ENCODE measurements around the gene GCK.

DNA sequence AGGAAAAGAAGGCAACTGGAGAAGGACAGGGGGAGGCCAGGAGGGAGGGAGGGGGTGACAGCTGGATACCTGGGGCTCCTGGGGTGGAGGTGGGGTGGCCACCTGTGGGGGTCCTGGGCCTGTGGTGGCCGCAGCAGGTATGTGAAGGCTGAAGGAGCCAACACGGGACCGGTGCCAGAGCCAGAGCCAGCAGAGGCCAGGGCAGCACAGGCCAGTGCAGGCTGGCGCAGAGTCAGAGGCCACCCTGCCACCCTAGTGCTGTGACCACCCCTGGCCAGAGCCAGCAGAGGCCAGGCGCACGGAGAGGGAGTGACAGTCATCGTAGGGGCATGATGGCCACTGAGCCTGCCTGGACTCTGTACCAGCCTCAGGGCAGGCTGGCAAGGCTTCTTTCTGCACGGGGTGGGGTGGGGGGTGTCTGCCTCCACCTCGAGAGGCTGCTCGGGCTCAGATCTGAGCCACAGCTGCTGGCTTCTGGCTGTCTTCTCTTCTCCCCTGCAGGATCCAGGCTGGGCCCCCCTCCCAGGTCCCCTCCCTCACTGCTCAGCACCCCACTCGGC lies 40.4 kb upstream of the GCK start:
- TF ChIP-seq CREB1 (IDR thresholded peaks at IDR 0.05; ENCODE audit: low read depth) (no peak), NFIC (IDR thresholded peaks at IDR 0.05) (no peak), RAD21 (IDR thresholded peaks at IDR 0.05; ENCODE audit: low read depth) (no peak), YY1 (IDR thresholded peaks at IDR 0.05; ENCODE audit: low read depth) (no peak), FOXM1 (IDR thresholded peaks at IDR 0.05; ENCODE audit: borderline replicate concordance, low read depth) (no peak), EP300 (IDR thresholded peaks at IDR 0.05; ENCODE audit: borderline replicate concordance) (no peak), TEAD4 (IDR thresholded peaks at IDR 0.05) (no peak), TAF1 (IDR thresholded peaks at IDR 0.05; ENCODE audit: low read depth) (no peak), TCF12 (IDR thresholded peaks at IDR 0.05; ENCODE audit: low read depth) (no peak), ZBTB7A (IDR thresholded peaks at IDR 0.05; ENCODE audit: low read depth) (no peak), EGR1 (IDR thresholded peaks at IDR 0.05) (no peak)
- TF ChIP-seq, protein P1, sequence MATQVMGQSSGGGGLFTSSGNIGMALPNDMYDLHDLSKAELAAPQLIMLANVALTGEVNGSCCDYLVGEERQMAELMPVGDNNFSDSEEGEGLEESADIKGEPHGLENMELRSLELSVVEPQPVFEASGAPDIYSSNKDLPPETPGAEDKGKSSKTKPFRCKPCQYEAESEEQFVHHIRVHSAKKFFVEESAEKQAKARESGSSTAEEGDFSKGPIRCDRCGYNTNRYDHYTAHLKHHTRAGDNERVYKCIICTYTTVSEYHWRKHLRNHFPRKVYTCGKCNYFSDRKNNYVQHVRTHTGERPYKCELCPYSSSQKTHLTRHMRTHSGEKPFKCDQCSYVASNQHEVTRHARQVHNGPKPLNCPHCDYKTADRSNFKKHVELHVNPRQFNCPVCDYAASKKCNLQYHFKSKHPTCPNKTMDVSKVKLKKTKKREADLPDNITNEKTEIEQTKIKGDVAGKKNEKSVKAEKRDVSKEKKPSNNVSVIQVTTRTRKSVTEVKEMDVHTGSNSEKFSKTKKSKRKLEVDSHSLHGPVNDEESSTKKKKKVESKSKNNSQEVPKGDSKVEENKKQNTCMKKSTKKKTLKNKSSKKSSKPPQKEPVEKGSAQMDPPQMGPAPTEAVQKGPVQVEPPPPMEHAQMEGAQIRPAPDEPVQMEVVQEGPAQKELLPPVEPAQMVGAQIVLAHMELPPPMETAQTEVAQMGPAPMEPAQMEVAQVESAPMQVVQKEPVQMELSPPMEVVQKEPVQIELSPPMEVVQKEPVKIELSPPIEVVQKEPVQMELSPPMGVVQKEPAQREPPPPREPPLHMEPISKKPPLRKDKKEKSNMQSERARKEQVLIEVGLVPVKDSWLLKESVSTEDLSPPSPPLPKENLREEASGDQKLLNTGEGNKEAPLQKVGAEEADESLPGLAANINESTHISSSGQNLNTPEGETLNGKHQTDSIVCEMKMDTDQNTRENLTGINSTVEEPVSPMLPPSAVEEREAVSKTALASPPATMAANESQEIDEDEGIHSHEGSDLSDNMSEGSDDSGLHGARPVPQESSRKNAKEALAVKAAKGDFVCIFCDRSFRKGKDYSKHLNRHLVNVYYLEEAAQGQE (IDR thresholded peaks at IDR 0.05; ENCODE audit: low read depth) = no peak
- TF ChIP-seq, protein P2, sequence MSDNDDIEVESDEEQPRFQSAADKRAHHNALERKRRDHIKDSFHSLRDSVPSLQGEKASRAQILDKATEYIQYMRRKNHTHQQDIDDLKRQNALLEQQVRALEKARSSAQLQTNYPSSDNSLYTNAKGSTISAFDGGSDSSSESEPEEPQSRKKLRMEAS (IDR thresholded peaks at IDR 0.05) = no peak
- TF ChIP-seq, protein P3, sequence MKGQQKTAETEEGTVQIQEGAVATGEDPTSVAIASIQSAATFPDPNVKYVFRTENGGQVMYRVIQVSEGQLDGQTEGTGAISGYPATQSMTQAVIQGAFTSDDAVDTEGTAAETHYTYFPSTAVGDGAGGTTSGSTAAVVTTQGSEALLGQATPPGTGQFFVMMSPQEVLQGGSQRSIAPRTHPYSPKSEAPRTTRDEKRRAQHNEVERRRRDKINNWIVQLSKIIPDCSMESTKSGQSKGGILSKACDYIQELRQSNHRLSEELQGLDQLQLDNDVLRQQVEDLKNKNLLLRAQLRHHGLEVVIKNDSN (IDR thresholded peaks at IDR 0.05) = no peak
